Vagina (tissue), 2 donors: ENCODE results near the gene UTP14A.

Source experiments
- CTCF ChIP-seq, 3 experiments: fragments of 450-650 bp in 2 of 3; fragments of 200-600 bp in 1 of 3; sonication (generic) in 1 of 3; IDR thresholded peaks; one replicate each; pipeline ENCODE4 v1.5.1; 2017 to 2019; ENCODE audit warnings: antibody characterized with exemption in 3 of 3, mild to moderate bottlenecking in 2 of 3, moderate library complexity in 2 of 3
- POLR2A ChIP-seq, 2 donors: fragments of 450-650 bp; IDR thresholded peaks; one replicate each; pipeline ENCODE4 v1.6.1; 2017; ENCODE audit warnings: antibody characterized with exemption in 2 of 2, mild to moderate bottlenecking in 2 of 2, moderate library complexity in 2 of 2

GRCh38 chrX:129925305-129926092 is 19.5 kb downstream of the UTP14A start:
- TF ChIP-seq CTCF (IDR thresholded peaks at IDR 0.05): peak in 2 of 3 experiments; percentile 53 to 61
- no peak for TF ChIP-seq POLR2A (IDR thresholded peaks at IDR 0.05)
